HG03439 (cell line): ENCODE results near the gene GOSR1.
"Not testable (repeated sequence)": the region's sequence is repeated elsewhere in the genome, so short reads cannot be mapped to it uniquely, and the experiment has no call there.

ENCODE experiments used
- ATAC-seq: cut with Tn5 transposase; IDR thresholded peaks from one replicate; pipeline ENCODE4 v1.9.1; 2021; ENCODE audit warnings: mild to moderate bottlenecking, moderate library complexity; ENCODE audit not compliant: unreplicated experiment

The GOSR1 gene

DNA sequence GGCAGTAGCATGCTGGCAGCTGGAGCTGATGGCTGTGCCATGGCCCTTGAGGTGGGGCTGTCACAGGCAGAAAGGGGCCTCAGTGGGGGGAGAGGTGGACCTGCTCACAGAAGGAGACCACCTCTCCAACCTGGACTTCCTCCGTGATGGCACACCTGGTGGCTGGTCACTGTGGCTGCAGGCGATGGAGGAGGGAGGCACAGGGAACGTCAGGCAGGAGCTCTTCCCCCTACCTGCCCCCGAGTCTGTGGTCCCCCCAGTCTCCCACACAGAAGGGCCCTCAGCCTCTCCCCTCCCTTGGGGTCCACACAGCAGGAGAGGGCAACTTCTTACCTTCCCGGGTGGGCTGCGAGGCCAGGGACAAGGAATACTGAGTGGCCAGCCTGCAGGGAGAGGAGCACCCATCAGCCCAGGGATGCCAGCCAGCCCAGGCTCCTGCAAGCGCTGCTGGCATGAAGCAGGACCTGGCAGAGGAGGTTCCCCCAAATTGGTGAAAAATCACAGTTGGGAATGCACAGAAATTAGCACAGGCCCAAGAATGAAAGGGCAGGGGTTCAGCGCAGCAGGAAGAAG is 96.5 kb downstream of the GOSR1 start:
- ATAC-seq = no peak

DNA sequence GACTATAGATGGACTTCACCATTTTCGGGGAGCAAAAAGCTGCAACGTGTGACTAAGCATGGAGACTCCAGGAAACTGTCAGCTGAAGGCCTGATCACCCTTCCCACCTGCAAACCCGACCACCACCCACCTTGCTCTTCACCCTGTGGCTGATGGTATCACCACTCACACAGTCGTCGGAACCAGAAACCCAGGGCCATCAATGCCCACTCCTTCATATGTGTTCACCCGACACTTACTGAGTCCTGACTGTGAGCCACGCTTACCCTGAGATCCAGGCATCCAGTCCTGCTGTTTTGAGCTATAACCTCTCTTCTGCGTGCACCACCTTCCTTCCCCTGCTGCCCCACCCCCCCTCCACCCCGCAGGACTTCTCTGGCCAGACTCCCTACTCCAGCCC is 97.1 kb downstream of the GOSR1 start:
- not testable (repeated sequence) for ATAC-seq

DNA sequence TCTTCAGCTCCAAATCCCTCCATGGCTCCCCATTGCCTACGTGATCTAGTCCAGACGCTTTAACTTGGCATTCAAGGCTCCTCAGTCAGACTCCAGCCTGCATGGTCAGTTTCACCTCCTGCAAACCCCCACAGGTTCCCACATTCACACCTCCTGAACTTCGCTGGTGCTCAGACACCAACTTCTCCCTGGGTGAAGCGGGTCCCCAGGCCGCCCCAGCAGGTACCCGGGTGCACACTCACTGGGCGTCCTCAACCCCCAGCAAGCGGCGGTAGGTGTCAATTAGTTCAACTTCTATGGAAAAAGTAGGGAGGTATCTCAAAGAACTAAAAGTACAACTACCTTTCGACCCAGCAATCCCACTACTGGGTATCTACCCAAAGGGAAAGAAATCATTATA is 97.6 kb downstream of the GOSR1 start:
- ATAC-seq = not testable (repeated sequence)

DNA sequence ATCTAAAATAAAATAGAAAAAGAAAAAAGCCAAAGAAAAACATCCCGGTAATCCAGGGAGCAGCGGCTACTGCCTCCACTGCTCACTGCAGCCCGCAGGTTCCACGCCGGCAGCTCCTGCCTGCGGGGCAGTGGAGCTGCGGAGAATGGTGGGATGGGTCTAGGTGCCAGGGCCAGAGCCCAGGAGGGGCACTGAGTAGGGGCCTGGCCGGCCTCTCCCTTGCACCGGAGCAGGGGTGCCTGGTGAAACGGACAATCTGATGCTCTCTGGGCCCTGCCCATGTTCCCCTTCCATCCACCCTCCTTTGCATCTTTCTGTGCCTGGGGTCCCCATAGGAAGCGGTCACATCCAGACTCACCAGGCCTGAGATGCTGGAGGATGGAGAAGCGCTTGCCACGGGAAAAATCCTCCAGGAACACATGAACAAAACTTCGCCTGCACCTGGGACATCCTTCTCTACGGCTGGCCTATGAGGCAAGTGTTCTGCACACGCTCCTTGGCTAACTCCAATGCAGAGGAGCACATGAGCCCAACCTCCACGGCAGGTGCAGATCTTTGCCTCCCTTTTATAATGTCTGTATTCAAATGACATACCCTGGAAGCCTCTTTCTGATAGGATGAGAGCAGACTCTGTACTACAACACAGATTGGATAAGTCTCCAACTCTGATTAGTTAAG is 98.6 kb downstream of the GOSR1 start:
- ATAC-seq = not testable (repeated sequence)

DNA sequence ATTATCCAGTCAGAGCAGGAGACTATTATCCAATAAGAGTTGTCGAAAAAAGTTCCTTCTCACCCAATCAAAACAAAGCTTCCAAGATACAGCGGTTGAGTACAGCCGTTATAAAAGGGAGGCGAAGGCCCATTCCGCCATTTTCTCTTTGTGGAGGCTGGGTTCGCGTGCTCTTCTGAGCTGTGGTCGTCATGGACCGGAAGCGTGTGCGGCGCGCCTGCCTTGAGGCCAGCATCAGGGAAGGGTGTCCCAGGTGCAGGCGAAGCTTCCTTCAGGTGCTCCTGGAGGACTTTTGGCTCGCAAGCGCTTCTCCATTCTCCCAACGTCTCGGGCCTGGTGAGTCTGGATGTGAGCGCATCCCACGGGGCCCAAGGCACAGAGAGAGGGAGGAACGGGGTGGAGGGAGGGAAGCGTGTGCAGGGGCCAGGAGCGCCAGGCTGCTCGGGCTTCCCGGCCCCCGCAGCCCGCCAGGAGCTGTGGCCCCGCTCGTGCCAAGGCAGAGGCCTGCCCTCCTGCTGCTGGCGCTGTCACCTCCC is 99.2 kb downstream of the GOSR1 start:
- no peak for ATAC-seq
